K562 (cell line): Measurements from ENCODE around the gene ATP6V1F. TPM values are rescaled to one million over a fixed set of nuclear protein-coding genes. Genes with fewer than 3 reads are reported as not detected.

Experiments used
- CREBBP ChIP-seq: IDR thresholded peaks from one replicate; pipeline ENCODE4 v1.6.1; 2012; ENCODE audit warnings: low read depth, mild to moderate bottlenecking, control low read depth, inconsistent platforms, low read length
- E2F8 ChIP-seq: fragments of 450-650 bp; IDR thresholded peaks from 2 replicates; pipeline ENCODE4 v1.7.1; 2018; ENCODE audit warnings: mild to moderate bottlenecking, low read depth; ENCODE audit not compliant: partially characterized antibody
- ESRRA ChIP-seq: fragments of 450-650 bp; IDR thresholded peaks from 2 replicates; pipeline ENCODE4 v1.6.1; 2014; ENCODE audit warnings: low read depth, mild to moderate bottlenecking, moderate library complexity, borderline replicate concordance
- FOXK2 ChIP-seq, 2 experiments: fragments of 450-650 bp; IDR thresholded peaks in 1 of 2; conservative IDR thresholded peaks in 1 of 2; 2 replicates each; pipeline ENCODE4 v1.6.1; 2016; ENCODE audit warnings: low read depth in 2 of 2, mild to moderate bottlenecking in 1 of 2
- HDAC8 ChIP-seq: fragments of 450-650 bp; IDR thresholded peaks from 2 replicates; pipeline ENCODE4 v1.6.1; 2016; ENCODE audit warnings: mild to moderate bottlenecking, missing genetic modification characterization, moderate library complexity, missing compliant biosample characterization
- NFE2L1 ChIP-seq: fragments of 450-650 bp; IDR thresholded peaks from 2 replicates; pipeline ENCODE4 v1.6.1; 2016; ENCODE audit warnings: missing genetic modification characterization, low read depth, mild to moderate bottlenecking, missing compliant biosample characterization, moderate library complexity, borderline replicate concordance
- NR1H2 ChIP-seq: sonication (generic); formaldehyde crosslinking; IDR thresholded peaks from 2 replicates; pipeline ENCODE4 v1.4.0; 2020; ENCODE audit warnings: mild to moderate bottlenecking, missing genetic modification reagents
- POLR2G ChIP-seq: fragments of 200-400 bp; formaldehyde crosslinking; IDR thresholded peaks from 2 replicates; pipeline ENCODE4 v1.6.1; 2017; ENCODE audit warnings: low read depth, mild to moderate bottlenecking, antibody characterized with exemption, low read length, moderate library complexity
- SFPQ ChIP-seq: fragments of 200-400 bp; formaldehyde crosslinking; IDR thresholded peaks from 2 replicates; pipeline ENCODE4 v1.6.1; 2017; ENCODE audit warnings: mild to moderate bottlenecking, low read depth, low read length, moderate library complexity
- SIN3A ChIP-seq, 2 experiments: fragments of 150-350 bp in 1 of 2; IDR thresholded peaks; 2 replicates each; pipeline ENCODE4 v1.6.1; 2011 to 2016; ENCODE audit warnings: borderline replicate concordance in 2 of 2, low read depth in 2 of 2, low read length in 2 of 2, mild to moderate bottlenecking in 2 of 2, moderate library complexity in 2 of 2; ENCODE audit not compliant: control insufficient read depth in 1 of 2
- STAT5B ChIP-seq: fragments of 250-450 bp; sonication (Bioruptor Pico); IDR thresholded peaks from 2 replicates; pipeline ENCODE4 v1.8.0; 2021; ENCODE audit warnings: mild to moderate bottlenecking, inconsistent platforms
- TEAD2 ChIP-seq: fragments of 450-650 bp; IDR thresholded peaks from 2 replicates; pipeline ENCODE4 v1.6.1; 2016; ENCODE audit warnings: missing genetic modification characterization, control low read depth, missing compliant biosample characterization
- WHSC1 ChIP-seq: IDR thresholded peaks from one replicate; pipeline ENCODE4 v1.6.1; 2012; ENCODE audit warnings: low read length, control low read depth, inconsistent platforms
- ZBTB11 ChIP-seq, 3 experiments: fragments of 200-800 bp in 1 of 3; fragments of 250-450 bp in 1 of 3; fragments of 450-650 bp in 1 of 3; sonication (Bioruptor Pico) in 1 of 3; sonication (Bioruptor generic) in 1 of 3; formaldehyde crosslinking in 1 of 3; IDR thresholded peaks; 2 replicates each; pipeline versions ENCODE4 v1.6.1 to v1.8.0; 2016 to 2022; ENCODE audit warnings: mild to moderate bottlenecking in 2 of 3, missing genetic modification characterization in 2 of 3, missing compliant biosample characterization in 1 of 3, moderate library complexity in 1 of 3
- ZNF23 ChIP-seq: fragments of 250-450 bp; sonication (Bioruptor Pico); IDR thresholded peaks from 2 replicates; pipeline ENCODE4 v1.4.0; 2020; ENCODE audit warnings: mild to moderate bottlenecking
- ZNF507 ChIP-seq: conservative IDR thresholded peaks from 2 replicates; pipeline ENCODE4 v1.6.1; 2017; ENCODE audit warnings: missing genetic modification characterization, missing compliant biosample characterization
- polyA plus RNA-seq, 8 experiments: library from polyadenylated mRNA; depleted of rRNA in 4 of 8; stranded (reverse) in 5 of 8; unstranded in 3 of 8; fragments of >200 nt; fragmentation: Nextera tagmentation in 2 of 8; fragmentation: Illumina TruSeq in 1 of 8; extraction: Ambion mirVana in 2 of 8; extraction: Trizol in 1 of 8; gene quantifications; 2 replicates each; pipeline versions ENCODE4 v1.2.1 to v1.2.3, GENCODE V29; 2011 to 2014; ENCODE audit warnings: inconsistent platforms in 1 of 8, missing spikeins in 1 of 8
- total RNA-seq, 7 experiments: library from RNA; depleted of rRNA in 6 of 7; stranded (reverse); fragments of >200 nt in 6 of 7; fragmentation: Illumina TruSeq in 2 of 7; extraction: Trizol in 2 of 7; gene quantifications; 2 replicates each; pipeline versions ENCODE4 v1.2.1 to v1.2.3, GENCODE V29; 2011 to 2021; ENCODE audit warnings: low replicate concordance in 1 of 7

The ATP6V1F gene
- total and polyA plus RNA-seq, 9 of the 15 experiments (the other 6 are each of a cell fraction or from before 2014, with no cell fraction given) = 206 to 1,123 (median 542) TPM

GRCh38 chr7:128902761-128903585 is 40.3 kb downstream of the ATP6V1F start (continued):
- no peak for TF ChIP-seq POLR2G
- TF ChIP-seq SIN3A (IDR thresholded peaks at IDR 0.05; ENCODE audit: borderline replicate concordance in 2 of 2, control insufficient read depth in 1 of 2, low read depth in 2 of 2, low read length in 2 of 2) = no peak
- no peak for TF ChIP-seq ZNF23 (CRISPR knock-in tag)
- TF ChIP-seq CREBBP = no peak
- no peak for TF ChIP-seq WHSC1
- no peak for TF ChIP-seq E2F8
- TF ChIP-seq TEAD2 (tag) = no peak
- no peak for TF ChIP-seq NFE2L1 (tag)
- no peak for TF ChIP-seq ESRRA
- no peak for TF ChIP-seq ZNF507 (tag)
- no peak for TF ChIP-seq SFPQ
- TF ChIP-seq FOXK2 (conservative IDR thresholded peaks at IDR 0.05 in 1 of 2, IDR thresholded peaks at IDR 0.05 in 1 of 2; ENCODE audit: low read depth in 2 of 2) = no peak
- no peak for TF ChIP-seq HDAC8 (tag)
- no peak for TF ChIP-seq ZBTB11 (CRISPR knock-in tag; IDR thresholded peaks at IDR 0.05)
- TF ChIP-seq STAT5B = no peak
- no peak for TF ChIP-seq NR1H2
